ENCODE results near the gene MMUT.
"Not testable (repeated sequence)": the region's sequence is repeated elsewhere in the genome, so short reads cannot be mapped to it uniquely, and the experiment has no call there.

Gene MMUT

DNA sequence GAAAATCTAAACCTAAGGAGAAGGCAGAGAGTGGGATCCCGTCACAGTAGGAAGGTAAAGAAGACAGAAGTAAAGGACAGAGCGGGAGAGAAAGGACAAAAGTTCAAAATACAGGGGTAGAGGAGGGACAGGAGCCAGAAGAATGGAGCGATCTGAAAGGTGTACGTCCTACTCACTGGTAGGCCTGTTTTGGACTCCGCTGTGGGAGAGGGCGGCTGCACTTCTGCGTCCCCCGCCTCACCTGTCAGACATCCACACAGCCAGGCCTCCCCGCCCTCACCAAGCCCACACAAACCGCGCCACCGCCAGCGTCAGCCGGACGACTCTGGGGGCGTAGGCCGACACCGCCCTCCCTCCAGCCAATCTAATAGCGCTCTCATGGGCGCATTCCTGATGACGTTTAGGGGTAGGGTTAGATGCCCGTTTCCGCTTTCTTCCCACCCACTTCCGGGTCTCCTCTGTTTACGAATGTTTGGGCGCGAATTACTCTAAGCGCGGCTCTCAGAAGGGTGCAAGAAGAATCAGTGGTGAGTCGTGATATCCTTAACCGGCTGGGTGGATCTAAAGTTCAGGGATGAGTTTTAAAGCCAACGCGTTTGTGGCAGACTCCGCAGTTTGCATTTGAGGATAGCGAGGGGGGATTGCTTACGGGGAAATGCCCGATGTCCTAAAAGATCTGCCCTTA, at the start of gene MMUT, which contains the start of gene CENPQ:
TSS of gene MMUT (minus strand) at position 327 of the 685 bp plus-strand sequence. CDS start 3,787 bp downstream, outside the sequence.
TSS of gene CENPQ (plus strand) at position 444 of the 685 bp plus-strand sequence. CDS start 6,807 bp downstream, outside the sequence.
- DNase-seq: peak; percentile 91

DNA sequence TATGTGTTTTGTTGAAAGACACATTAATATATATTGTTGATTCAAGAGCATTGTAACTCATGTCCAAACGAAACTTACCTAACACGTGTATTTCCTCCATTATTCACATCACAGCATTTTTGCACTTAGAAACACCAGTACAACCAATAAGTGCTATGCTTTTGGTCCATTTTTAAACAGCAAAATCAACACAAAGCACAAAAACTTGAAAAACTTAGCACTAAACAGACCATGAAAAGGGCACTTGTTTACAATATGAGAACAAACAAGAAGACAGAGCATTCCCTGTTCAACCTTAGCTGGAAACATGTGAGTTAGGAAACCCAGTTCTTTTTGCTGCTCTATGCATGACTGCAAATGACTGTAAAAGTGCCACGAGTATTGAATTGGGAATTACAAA, 46.3 kb upstream of the MMUT start:
- no peak for DNase-seq

DNA sequence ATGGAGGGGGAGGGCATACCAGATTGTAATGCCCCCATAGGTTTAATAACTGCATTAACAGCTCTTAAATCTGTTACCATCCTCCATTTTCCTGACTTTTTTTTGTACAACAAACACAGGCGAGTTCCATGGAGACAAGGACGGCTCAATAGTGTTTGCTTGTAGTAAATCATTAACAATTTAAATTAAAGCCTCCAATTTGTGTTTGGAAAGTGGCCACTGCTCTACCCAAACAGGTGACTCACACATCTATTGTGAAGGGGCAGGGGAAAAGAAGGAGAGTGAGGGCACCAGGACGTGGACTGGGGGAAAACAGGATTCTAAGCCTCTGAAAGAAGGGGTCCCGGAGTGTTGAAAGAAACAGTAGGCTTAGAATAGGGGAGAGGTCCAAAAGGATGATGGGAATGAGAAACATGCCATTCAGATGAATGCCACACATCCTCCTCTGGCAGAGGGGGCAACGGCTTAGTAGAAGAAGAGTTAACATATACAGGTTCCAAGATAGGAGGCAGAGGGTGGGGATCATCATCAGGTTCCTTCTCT, 43.6 kb upstream of the MMUT start:
- DNase-seq: no peak

DNA sequence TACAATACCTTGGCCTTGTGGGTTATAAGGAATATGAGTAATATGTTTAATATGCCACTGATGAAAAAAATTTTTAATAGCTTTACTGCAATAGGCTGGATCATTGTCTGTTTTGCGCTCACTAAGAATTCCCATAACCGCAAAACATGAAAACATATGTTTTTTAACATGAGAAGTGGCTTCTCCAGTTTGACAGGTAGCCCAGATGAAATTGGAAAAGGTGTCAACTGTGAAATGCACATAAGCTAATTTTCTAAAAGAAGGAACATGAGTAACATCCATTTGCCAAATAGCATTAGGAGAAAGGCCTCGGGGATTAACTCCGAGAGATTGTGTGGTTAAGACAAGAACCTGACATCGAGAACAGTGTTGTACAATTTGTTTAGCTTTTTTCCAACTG, 41.6 kb upstream of the MMUT start:
- DNase-seq: no peak

DNA sequence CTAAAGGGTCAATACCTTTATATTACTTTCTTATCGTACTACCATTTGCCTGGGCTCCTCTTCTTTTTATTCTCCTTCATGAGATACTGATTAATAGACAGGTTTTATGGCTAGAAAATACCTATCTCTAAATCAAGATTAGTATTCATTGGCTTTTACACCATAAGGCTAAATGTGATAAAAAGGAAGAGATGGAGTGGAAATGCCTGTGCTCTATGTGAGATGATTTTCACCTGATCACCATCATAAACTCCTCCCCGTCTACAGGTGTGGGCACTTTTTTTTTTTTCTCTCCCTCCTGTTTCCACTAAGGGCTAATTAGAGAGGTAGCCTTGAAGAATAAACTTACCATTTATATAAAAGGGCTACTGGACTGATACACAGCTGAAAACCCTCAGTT, 36.6 kb upstream of the MMUT start, which contains the start of gene GLYATL3:
TSS of gene GLYATL3 (plus strand) at position 301 of the 400 bp plus-strand sequence. CDS start 12,068 bp downstream, outside the sequence.
- no peak for DNase-seq

DNA sequence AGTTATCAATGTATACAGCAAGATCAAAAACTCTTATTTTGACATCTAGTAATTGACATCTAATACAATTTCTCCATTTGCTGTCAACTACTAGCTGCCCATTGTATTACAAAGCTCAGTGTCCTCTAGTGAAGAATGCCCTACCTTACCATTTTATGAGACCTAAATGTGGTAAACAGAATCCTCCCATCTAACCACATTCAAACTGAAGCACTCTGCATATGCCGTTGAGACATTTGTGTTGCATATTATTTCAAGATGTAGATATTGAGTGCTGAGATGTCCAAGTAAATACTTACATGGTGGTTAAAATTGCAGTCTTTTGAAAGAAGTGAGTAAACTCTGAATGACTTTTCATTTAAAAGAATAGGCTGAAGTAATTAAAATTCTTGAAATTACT, 36.1 kb upstream of the MMUT start:
- no peak for DNase-seq

DNA sequence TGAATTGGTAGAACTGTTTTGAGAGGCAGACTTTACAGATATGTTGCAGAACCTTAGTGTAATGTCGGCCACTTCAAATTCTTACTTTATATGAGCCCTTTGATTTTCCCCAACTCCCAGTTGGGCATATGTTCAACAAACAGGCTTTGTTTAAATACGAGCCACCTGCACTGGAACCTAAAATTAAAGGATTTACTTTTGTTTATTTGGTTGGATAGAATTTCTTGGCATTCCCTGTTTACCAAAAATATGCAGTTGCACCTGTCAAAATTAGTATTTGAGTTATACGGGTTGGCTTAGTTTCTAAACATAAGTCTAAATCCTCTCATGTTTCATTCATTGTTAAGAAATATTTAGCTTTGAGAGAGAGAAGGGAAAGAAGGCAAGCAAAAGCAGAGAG, 34.3 kb upstream of the MMUT start:
- DNase-seq: no peak

DNA sequence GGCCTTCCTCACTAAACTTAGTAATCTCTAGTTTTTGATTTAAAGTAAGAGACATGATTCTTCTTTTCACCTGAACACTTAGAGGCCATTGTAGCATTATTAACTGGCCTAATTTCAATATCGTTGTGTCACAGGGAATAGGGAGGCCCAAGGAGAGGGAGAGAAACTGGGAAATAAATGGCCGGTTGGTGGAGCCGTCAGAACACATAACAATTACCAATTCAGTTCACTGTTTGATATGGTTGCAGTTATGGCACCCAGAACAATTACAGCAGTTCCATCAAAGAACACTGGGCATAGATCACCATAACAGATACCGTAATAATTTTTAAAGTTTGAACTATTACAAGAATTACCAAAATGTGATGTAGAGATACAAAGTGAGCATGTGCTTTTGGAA, 27.6 kb upstream of the MMUT start:
- DNase-seq: no peak

DNA sequence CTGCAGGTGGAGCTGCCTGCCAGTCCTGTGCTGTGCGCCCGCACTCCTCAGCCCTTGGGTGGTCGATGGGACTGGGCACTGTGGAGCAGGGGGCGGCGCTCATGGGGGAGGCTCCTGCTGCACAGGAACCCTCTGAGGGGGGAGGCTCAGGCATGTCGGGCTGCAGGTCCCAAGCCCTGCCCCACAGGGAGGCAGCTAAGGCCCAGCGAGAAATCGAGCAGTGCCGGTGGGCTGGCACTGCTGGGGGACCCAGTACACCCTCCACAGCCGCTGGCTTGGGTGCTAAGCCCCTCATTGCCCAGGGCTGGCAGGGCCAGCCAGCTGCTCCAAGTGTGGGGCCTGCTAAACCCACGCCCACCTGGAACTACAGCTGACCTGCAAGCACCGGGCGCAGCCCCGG, 20.3 kb upstream of the MMUT start:
- DNase-seq: not testable (repeated sequence)

DNA sequence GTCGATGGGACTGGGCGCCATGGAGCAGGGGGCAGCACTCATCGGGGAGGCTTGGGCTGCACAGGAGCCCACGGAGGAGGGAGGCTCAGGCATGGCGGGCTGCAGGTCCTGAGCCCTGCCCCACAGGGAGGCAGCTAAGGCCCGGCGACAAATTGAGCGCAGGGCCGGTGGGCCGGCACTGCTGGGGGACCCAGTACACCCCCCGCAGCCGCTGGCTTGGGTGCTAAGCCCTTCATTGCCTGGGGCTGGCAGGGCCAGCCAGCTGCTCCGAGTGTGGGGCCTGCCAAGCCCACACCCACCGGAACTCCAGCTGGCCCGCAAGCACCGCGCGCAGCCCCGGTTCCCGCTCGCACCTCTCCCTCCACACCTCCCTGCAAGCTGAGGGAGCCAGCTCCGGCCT, 18.8 kb upstream of the MMUT start:
- not testable (repeated sequence) for DNase-seq

DNA sequence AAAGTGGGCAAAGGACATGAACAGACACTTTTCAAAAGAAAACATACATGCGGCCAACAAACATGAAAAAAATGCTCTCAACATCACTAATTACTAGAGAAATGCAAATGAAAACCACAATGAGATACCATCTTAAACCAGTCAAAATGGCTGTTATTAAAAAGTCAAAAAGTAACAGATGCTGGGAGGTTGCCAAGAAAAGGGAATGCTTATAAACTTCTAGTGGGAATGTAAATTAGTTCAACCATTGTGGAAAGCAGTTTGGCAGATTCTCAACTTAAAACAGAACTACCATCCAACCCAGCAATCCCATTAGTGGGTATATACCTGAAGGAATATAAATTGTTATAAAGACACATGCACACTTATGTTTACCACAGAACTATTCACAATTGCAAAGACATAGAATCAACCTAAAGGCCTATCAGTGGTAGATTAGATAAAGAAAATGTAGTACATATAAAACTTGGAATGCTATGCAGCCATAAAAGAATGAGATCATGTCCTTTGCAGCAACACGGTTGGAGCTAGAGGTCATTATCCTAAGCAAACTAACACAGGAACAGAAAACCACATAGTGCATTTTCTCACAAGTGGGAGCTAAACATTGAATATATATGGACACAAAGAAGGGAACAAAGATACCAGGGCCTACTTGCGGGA, 16.4 kb upstream of the MMUT start:
- DNase-seq: no peak

DNA sequence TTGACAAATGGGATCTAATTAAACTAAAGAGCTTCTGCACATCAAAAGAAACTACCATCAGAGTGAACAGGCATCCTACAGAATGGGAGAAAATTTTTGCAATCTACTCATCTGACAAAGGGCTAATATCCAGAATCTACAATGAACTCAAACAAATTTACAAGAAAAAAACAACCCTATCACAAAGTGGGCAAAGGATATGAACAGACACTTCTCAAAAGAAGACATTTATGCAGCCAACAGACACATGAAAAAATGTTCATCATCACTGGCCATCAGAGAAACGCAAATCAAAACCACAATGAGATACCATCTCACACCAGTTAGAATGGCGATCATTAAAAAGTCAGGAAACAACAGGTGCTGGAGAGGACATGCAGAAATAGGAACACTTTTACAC, 13.5 kb upstream of the MMUT start:
- DNase-seq: not testable (repeated sequence)

DNA sequence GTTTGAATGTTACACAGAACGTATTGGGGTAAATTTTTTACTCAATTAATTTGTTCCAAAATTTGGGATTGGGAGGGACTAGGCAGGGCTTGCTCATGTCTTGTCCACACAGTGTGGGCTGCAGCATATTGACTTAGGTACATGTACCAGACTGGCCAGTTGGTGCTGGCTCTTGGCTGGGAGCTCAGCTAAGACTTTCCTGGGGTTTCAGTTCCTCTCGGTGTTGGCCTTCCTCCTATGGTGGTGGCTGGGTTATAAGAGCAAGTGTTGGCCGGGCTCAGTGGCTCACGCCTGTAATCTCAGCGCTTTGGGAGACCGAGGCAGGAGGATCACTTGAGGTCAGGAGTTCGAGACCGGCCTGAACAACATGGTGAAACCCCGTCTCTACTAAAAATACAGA, 5.0 kb upstream of the MMUT start:
- DNase-seq: no peak

DNA sequence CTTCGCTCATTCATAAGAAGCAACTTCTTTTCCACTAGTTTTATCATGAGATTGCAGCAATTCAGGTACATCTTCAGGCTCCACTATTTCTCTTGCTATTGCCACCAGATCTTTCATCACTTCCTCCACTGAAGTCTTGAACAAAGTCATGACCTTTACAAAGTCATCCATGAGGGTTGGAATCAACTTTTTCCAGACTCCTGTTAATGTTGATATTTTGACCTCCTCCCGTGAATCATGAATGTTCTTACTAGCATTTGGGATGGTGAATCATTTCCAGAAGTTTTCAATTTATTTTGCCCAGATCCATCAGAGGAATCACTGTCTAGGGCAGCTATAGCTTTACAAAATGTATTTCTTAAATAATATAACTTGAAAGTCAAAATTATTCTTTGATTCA, 1.6 kb upstream of the MMUT start:
- DNase-seq: no peak

DNA sequence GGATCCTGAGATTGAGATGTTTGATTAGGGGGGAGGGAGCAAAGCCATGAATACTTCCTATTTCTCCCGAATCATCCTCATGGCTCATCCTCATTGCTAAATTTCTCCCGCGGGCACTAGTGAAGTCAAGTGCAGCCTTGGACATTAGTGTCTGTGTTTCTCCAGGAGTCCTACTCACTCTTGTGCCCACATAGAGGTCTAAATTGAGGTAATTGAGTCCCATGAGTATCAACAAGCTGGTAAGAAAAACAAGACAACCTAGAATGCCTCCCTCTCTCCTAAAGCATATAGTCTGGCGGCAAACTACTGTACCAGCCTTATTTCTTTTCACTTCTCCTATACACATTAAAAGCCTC, 537 bp upstream of the MMUT start:
- DNase-seq: no peak

DNA sequence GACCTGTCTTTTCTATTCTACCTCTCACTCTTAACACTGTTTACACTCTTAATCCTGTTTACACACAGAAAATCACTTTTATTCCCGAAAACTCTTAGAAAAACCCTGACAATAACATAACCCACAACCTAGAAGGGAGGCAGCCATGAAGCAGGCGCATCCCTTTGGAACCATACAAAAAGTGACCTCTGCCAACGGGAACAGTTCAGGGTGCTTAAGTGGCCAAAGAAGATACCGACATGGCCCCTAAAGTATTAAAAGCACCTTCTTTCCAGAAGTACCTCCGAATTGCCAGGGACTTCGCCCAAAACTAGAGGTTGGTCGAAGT, 490 bp downstream of the MMUT start:
- no peak for DNase-seq

DNA sequence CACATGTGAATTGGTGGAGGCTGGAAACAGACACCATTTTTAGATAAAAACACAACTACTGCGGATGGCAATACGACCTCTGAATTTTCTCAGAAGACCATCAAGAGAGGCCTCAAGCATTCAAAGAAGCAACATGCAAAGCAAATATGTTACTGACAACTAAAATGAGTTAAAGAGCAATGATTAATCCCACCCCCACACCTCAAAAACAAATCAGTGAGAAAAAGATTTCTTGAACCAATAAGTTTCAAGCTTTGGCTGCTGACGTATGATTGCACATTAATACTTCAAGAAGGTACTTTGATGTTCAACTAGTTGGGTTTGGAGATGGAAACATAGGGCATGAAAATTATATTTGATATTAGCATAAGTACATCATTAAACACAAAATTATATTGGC, 982 bp downstream of the MMUT start:
- DNase-seq: no peak

DNA sequence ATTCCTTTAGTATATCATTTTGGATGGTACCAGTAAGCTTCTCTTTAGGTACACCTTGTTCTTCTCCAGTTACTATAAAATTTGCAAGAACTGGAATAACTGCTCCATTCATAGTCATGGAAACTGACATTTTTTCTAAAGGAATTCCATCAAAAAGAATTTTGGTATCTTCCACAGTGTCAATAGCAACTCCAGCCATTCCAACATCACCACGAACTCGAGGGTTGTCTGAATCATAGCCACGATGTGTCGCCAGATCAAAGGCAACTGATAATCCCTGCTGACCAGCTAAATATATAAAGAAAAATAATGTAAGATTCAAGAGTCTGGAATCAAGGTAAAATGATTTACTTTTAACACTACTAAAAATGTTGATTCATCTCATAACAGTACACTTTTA, 5.3 kb downstream of the MMUT start:
- no peak for DNase-seq

DNA sequence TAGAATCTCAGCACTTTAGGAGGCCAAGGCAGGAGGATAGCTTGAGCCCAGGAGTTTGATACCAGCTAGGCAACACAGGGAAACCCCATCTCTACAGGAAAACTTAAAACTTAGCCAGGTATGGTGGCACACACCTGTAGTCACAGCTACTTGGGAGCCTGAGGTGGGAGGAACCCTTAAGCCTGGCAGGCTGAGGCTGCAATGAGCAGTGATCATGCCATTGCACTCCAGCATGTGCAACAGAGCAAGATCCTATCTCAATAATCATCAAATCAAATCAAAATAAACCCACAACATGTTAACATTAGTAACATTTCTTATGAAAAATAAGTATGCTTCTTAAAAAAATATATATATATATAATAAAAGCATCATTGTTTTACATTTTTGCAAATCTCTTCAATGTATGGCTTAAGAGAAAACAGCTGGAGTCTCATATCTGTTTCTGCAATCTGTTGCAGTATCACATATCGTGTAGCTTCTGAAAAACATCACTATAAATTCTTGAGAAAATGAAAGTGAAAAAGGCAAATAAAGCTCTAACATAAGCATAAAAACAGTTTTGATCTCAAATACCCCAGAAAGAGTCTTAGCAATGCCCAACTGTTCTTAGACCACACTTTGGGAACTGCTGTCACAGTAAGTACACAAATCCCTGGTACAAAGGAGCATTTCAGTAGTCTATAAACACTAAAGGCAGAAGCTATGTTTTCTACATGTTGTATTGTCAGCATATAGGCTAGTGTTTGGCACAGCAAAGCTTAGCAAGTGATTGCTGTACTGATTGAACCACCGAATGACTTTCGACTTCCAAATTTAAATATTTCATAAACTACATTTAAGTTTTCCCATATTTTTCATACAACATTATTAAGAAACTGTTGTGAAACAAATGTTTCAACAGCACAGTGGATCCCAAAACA, 8.0 kb downstream of the MMUT start:
- no peak for DNase-seq

DNA sequence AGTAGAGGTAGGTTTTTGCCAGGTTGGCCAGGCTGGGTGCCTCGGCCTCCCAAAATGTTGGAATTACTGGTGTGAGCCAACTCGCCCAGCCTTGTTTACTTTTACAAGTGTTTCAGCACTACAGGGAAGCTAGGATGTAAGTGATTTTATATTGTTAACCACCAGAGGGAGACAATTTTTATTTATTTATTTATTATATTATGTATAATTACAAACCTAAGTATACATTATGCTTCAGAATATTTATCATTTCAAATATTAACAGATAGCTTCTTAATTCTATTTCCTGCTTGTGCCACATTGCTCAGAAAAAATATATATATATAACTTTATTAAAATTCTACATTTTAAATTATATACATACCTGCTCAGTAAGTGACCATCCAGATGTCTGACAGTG, 9.8 kb downstream of the MMUT start:
- no peak for DNase-seq

DNA sequence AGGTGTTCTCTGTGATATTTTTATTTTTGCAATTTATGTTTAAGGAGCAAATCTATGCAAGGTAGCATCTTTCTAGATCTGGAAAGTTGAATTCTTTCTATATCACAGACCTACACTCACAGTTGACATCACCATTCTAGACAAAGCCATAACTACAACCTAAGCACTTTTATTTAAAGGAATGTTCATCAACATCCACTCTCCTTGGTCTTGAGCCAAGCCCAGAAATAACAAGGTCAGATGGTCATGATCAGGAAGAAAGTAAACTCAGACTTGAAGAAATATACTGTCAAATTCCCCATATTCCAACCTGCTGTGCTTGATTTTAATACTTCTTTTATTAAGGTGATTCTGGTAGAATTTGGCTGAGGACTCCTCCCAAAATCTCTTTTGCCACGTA, 32.2 kb downstream of the MMUT start:
- DNase-seq: no peak

DNA sequence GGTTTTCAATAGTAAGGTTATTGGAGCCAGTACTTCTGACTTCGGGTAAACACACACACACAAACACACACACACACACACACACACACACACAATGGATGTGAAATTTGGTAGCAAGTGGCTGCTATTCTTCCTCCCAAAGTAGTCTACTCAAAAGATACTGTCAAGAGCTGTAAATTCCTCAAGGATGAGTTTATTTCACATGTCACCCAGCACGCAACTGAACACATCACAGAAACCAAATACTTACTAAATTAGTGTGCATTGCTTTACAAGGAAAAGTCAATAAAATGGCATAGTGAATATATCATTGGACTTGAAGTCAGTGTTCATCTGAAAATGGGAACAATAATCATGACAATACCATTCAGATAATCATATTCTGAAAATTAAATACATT, 32.9 kb downstream of the MMUT start:
- DNase-seq: no peak

DNA sequence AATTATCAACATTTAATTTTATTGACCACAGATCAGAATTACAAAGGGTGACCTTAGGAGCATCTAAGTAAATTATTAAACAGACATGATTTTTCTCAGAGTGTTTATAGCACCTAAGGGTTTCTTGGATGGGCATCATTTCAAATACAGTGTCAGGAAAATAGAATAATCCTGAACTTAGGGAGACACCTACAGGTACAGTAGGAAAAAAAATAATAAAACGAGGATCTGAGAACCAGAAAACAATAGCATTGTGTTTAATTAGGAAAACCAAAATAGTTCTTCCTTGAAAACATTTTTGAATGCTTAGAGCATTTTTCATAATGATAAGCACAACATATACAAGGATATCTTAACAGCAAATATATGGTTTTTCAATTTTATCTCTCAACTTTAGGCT, 39.2 kb downstream of the MMUT start:
- no peak for DNase-seq

DNA sequence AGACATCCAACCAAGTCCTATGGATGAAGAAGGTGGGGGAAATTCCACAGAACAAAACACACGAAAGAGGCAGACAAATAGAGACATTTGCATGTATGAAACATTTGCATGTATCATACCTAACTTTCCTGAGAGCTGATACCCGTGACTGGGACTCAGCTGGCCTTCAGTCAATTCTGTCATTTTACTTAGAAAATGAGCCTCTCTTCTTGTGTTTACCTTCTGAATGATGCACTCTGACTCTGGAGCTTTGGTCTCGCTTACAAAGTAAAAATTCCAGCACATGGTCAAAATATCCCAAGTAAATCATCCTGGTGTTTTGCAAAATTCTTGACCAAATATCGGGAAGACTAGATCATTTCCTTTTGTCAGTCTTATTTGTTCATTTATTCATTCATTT, 46.9 kb downstream of the MMUT start:
- no peak for DNase-seq
